ENCODE measurements around the gene IFITM10.

The IFITM10 gene

GRCh38 chr11:1706634-1707400 is 43.6 kb downstream of the IFITM10 start:
- peak; percentile 33 for DNase-seq

GRCh38 chr11:1705126-1706052 is 45.0 kb downstream of the IFITM10 start:
- DNase-seq, result no peak

GRCh38 chr11:1703146-1703545 is 47.2 kb downstream of the IFITM10 start:
- no peak for DNase-seq

- no peak for DNase-seq
Measured at GRCh38 chr11:1702506-1702905, 47.9 kb downstream of the IFITM10 start.

- DNase-seq, result no peak
Measured at GRCh38 chr11:1701091-1701807, 49.1 kb downstream of the IFITM10 start.

- DNase-seq, result no peak
Measured at GRCh38 chr11:1699771-1700170, 50.6 kb downstream of the IFITM10 start.

GRCh38 chr11:1696608-1697570 is 53.5 kb downstream of the IFITM10 start, which contains the start of gene KRTAP5-6:
KRTAP5-6 (plus strand) TSS chr11:1697195; CDS start chr11:1697246, 51 bp downstream.
- DNase-seq, result no peak

- DNase-seq, result no peak
Measured at GRCh38 chr11:1695548-1696108, 54.8 kb downstream of the IFITM10 start.

- DNase-seq, result no peak
Measured at GRCh38 chr11:1694846-1695547, 55.4 kb downstream of the IFITM10 start.

- peak; percentile 67 for DNase-seq
Measured at GRCh38 chr11:1694064-1694845, 56.1 kb downstream of the IFITM10 start.

- DNase-seq, result peak; percentile 55
Measured at GRCh38 chr11:1693327-1694063, 56.9 kb downstream of the IFITM10 start.

- no peak for DNase-seq
Measured at GRCh38 chr11:1692708-1693326, 57.6 kb downstream of the IFITM10 start.

GRCh38 chr11:1691878-1692707 is 58.3 kb downstream of the IFITM10 start:
- no peak for DNase-seq

- no peak for DNase-seq
Measured at GRCh38 chr11:1691026-1691877, 59.1 kb downstream of the IFITM10 start.

- DNase-seq, result no peak
Measured at GRCh38 chr11:1690167-1691025, 60.0 kb downstream of the IFITM10 start.

Measured in GDM1 (cell line).